GM12874 (cell line): Measurements from ENCODE around the gene TMEM123.

Experiments
- TF ChIP-seq, protein P1 (sequence below): IDR thresholded peaks from 2 replicates; pipeline ENCODE4 v1.5.1; 2011; ENCODE audit warnings: low read depth, mild to moderate bottlenecking, control low read depth, low read length, moderate library complexity; ENCODE audit not compliant: insufficient read depth

The TMEM123 gene

DNA sequence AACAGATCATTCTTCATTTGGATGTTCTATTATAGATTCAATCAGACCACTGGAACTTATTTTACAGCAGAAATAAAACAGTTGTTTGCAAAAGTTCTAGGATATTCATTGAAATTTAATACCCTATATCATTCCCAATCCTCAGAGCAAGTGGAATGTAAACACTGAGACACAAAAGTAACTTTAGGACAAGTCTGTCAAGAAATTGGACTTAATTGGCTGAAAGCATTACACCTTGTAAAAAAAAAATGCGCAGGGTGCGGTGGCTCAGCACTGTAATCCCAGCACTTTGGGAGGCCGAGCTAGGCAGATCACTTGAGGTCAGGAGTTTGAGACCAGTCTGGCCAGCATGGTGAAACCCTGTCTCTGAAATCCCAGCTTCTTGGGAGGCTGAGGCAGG, 29.9 kb upstream of the TMEM123 start:
- TF ChIP-seq, protein P1, sequence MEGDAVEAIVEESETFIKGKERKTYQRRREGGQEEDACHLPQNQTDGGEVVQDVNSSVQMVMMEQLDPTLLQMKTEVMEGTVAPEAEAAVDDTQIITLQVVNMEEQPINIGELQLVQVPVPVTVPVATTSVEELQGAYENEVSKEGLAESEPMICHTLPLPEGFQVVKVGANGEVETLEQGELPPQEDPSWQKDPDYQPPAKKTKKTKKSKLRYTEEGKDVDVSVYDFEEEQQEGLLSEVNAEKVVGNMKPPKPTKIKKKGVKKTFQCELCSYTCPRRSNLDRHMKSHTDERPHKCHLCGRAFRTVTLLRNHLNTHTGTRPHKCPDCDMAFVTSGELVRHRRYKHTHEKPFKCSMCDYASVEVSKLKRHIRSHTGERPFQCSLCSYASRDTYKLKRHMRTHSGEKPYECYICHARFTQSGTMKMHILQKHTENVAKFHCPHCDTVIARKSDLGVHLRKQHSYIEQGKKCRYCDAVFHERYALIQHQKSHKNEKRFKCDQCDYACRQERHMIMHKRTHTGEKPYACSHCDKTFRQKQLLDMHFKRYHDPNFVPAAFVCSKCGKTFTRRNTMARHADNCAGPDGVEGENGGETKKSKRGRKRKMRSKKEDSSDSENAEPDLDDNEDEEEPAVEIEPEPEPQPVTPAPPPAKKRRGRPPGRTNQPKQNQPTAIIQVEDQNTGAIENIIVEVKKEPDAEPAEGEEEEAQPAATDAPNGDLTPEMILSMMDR, result no peak

DNA sequence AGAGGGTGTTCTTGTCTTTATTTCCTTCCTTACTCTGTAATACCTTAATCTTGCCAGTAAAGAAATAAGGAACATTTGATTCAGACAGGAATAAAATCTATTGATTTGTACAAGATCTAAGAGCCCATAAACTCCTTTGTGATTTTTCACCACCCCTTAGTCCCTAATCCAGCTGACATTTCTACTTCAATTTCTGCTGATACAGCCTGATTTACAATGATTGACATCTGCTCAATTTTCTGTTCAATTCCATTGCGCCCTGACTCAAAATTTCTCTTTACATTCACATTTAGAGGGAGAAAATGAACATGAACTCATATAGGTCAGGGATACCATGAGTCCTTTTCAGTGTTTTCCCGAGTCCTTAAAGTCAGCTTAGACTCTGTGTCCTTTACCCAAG, 27.2 kb upstream of the TMEM123 start:
- TF ChIP-seq, protein P1, result no peak

DNA sequence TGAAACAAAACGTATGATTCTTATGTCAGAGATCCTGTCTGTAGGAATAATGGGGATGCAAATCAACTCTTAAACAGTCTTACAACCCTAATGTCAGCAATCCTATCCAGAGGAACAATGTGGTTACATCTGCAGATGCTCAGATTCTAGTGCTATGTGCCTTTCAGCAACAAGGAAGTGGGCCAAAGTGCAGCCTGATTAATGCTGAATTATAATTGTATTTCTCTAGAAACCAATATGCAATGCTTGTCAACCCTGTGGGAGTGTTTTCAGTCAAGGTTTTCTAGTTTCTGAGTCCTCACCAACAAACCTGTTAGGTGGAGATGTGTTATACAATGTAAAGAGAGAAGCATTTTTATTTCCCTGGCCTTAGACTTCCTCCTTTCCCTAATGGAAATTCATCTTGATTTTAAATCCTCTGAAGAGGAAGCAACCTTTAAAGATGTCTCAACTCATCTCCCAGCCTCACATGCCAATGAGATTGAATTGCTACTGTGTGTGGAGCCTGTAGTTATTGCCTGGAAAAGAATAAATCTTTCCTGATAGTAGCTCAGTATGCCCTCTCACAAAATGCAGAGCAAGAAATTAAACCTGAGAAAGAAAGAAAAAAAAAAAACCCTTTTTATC, 26.2 kb upstream of the TMEM123 start:
- TF ChIP-seq, protein P1, result no peak

DNA sequence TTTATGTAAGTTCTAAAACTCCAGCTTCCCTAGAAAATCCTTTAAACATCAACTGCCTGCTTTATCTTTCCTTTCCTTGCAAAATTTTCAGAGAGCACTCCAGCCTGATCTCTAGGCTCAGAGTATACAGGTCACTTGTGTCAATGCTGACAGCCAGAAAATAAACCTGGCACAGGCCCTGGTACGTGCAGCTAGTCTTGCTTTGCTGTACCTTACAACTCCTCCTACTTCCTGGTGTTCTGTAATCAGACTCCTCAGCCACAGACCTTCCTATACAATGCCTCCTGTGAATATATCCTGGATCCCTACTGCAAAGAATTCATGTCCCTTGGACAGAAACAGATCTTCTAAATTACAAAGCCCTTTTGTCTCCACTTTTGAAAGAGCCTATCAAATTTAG, 24.2 kb upstream of the TMEM123 start:
- TF ChIP-seq, protein P1, result no peak

DNA sequence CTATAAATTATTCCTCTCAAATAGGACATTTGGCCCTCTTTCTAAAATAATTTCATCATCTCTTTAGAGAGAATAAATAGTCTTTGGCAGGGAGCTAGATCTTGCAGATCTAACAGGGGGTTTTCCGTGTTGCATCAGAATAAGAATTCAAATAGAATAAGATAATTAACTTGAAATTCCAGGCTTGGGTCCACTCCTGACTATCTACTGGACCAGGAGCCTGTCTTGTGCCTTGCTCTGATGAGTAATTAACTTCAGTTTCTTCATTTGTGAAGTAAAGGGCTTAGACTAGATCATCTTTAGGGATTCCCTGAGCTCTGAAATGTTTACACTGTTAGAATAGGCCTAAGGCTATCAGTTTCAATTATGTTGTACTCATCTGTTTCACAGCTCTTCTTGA, 23.5 kb upstream of the TMEM123 start:
- TF ChIP-seq, protein P1, result no peak

DNA sequence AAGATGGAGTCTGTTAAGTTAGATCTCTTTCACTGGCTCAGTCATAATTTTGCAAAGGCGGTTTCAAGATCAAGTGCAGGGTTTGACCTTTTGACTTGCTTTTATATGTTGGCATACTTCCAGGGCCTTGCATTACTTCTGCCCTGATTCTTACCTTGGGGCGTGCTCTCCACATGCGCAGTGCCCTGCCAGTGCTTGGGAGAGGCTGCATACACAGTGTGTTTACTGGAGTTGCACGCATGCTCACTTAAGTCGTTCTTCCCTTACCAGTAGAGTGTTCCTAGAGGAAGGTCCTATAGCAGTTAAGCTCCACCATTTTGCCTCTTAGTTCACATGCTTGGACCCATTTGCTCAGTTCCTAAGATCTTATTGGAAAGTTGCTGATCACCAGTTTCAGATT, 21.0 kb upstream of the TMEM123 start:
- TF ChIP-seq, protein P1, result no peak

GRCh38 chr11:102472127-102472526, 19.6 kb upstream of the TMEM123 start:
- TF ChIP-seq, protein P1, result no peak
